Stimulated activated memory B cell treated with anti-CD40 and anti-IgM and Interleukin-4, amounts not matched to agents 10 μg/mL and 1 μg/mL and 100 μg/mL, for 72 hours (primary cell): ENCODE measurements around the gene B4GALT7.
"Not testable (repeated sequence)": the region's sequence is repeated elsewhere in the genome, so short reads cannot be mapped to it uniquely, and the experiment has no call there.

ENCODE experiments used
- ATAC-seq: fragments of 150-1000 bp; cut with Tn5 transposase; 2 replicates; pipeline ENCODE4 v1.10.0; 2021
- H3K27ac Mint-ChIP-seq: one replicate; pipeline ENCODE4 v1.8.0; 2022; ENCODE audit warnings: mild to moderate bottlenecking, mixed read lengths
- H3K27me3 Mint-ChIP-seq: one replicate; pipeline ENCODE4 v1.8.0; 2022; ENCODE audit warnings: mixed read lengths
- H3K36me3 Mint-ChIP-seq: one replicate; pipeline ENCODE4 v1.8.0; 2022; ENCODE audit warnings: mixed read lengths
- H3K4me1 Mint-ChIP-seq: one replicate; pipeline ENCODE4 v1.8.0; 2022; ENCODE audit warnings: mixed read lengths
- H3K4me3 Mint-ChIP-seq: one replicate; pipeline ENCODE4 v1.8.0; 2022; ENCODE audit warnings: mild to moderate bottlenecking, moderate library complexity, mixed read lengths
- H3K9me3 Mint-ChIP-seq: one replicate; pipeline ENCODE4 v1.8.0; 2022; ENCODE audit warnings: mixed read lengths

Gene B4GALT7

GRCh38 chr5:177610770-177611445 is 11.0 kb downstream of the B4GALT7 start:
- peaks cover 9% of the 10 kb centered on the region for H3K36me3 Mint-ChIP-seq
- ATAC-seq, result no peak
- no peak overlapping the region for H3K4me3 Mint-ChIP-seq
- no peaks in the 10 kb centered on the region for H3K27me3 Mint-ChIP-seq
- peaks cover 20% of the 10 kb centered on the region for H3K4me1 Mint-ChIP-seq
- H3K9me3 Mint-ChIP-seq, result no peaks in the 10 kb centered on the region
- no peak overlapping the region for H3K27ac Mint-ChIP-seq

GRCh38 chr5:177611446-177612214 is 11.7 kb downstream of the B4GALT7 start:
- no peak for ATAC-seq
- Mint-ChIP-seq H3K36me3 (peaks cover 12% of the 10 kb centered on the region), H3K27ac (no peak overlapping the region), H3K9me3 (no peaks in the 10 kb centered on the region), H3K4me1 (peaks cover 12% of the 10 kb centered on the region), H3K4me3 (no peak overlapping the region), H3K27me3 (no peaks in the 10 kb centered on the region)

GRCh38 chr5:177612215-177612673 is 12.3 kb downstream of the B4GALT7 start:
- peaks cover 6% of the 10 kb centered on the region for H3K4me1 Mint-ChIP-seq
- H3K4me3 Mint-ChIP-seq, result no peak overlapping the region
- H3K27me3 Mint-ChIP-seq, result no peaks in the 10 kb centered on the region
- H3K27ac Mint-ChIP-seq, result no peak overlapping the region
- no peaks in the 10 kb centered on the region for H3K9me3 Mint-ChIP-seq
- no peak for ATAC-seq
- H3K36me3 Mint-ChIP-seq, result peaks cover 15% of the 10 kb centered on the region

- Mint-ChIP-seq H3K36me3 (peaks cover 77% of the 10 kb centered on the region), H3K9me3 (peaks cover 4% of the 10 kb centered on the region), H3K27ac (no peak overlapping the region)
Observed at GRCh38 chr5:177620560-177620959, 20.6 kb downstream of the B4GALT7 start.

GRCh38 chr5:177624172-177624571 is 24.2 kb downstream of the B4GALT7 start:
- peaks cover 50% of the 10 kb centered on the region for H3K36me3 Mint-ChIP-seq
- H3K4me1 Mint-ChIP-seq, H3K9me3 Mint-ChIP-seq, H3K4me3 Mint-ChIP-seq, H3K27ac Mint-ChIP-seq, H3K27me3 Mint-ChIP-seq, ATAC-seq: not testable (repeated sequence)

More at GRCh38 chr5:177620560-177620959, 20.6 kb downstream of the B4GALT7 start:
- no peak for ATAC-seq
- Mint-ChIP-seq H3K4me1 (no peaks in the 10 kb centered on the region), H3K4me3 (no peak overlapping the region), H3K27me3 (no peaks in the 10 kb centered on the region)

GRCh38 chr5:177630186-177630585 is 30.3 kb downstream of the B4GALT7 start:
- ATAC-seq, H3K27ac Mint-ChIP-seq, H3K4me3 Mint-ChIP-seq: not testable (repeated sequence)

GRCh38 chr5:177634912-177635311 is 35.0 kb downstream of the B4GALT7 start:
- H3K9me3 Mint-ChIP-seq, H3K27me3 Mint-ChIP-seq, H3K27ac Mint-ChIP-seq, H3K4me1 Mint-ChIP-seq, H3K36me3 Mint-ChIP-seq, ATAC-seq, H3K4me3 Mint-ChIP-seq: not testable (repeated sequence)

More at GRCh38 chr5:177630186-177630585, 30.3 kb downstream of the B4GALT7 start:
- H3K4me1 Mint-ChIP-seq, H3K36me3 Mint-ChIP-seq, H3K27me3 Mint-ChIP-seq, H3K9me3 Mint-ChIP-seq: not testable (repeated sequence)

GRCh38 chr5:177645462-177645861 is 45.5 kb downstream of the B4GALT7 start:
- peaks cover 23% of the 10 kb centered on the region for H3K36me3 Mint-ChIP-seq
- not testable (repeated sequence) for H3K27ac Mint-ChIP-seq, H3K27me3 Mint-ChIP-seq, H3K4me3 Mint-ChIP-seq, H3K4me1 Mint-ChIP-seq, ATAC-seq, H3K9me3 Mint-ChIP-seq

- not testable (repeated sequence) for H3K4me1 Mint-ChIP-seq, H3K27ac Mint-ChIP-seq, ATAC-seq
Observed at GRCh38 chr5:177651235-177651634, 51.3 kb downstream of the B4GALT7 start.

GRCh38 chr5:177657846-177658245 is 57.9 kb downstream of the B4GALT7 start:
- ATAC-seq, H3K27me3 Mint-ChIP-seq, H3K4me3 Mint-ChIP-seq, H3K9me3 Mint-ChIP-seq, H3K27ac Mint-ChIP-seq: not testable (repeated sequence)
- peaks cover 31% of the 10 kb centered on the region for H3K4me1 Mint-ChIP-seq
- H3K36me3 Mint-ChIP-seq, result peaks cover 10% of the 10 kb centered on the region

More at GRCh38 chr5:177651235-177651634, 51.3 kb downstream of the B4GALT7 start:
- H3K36me3 Mint-ChIP-seq, result peaks cover 19% of the 10 kb centered on the region
- not testable (repeated sequence) for H3K9me3 Mint-ChIP-seq, H3K4me3 Mint-ChIP-seq, H3K27me3 Mint-ChIP-seq

- H3K4me3 Mint-ChIP-seq, ATAC-seq, H3K27ac Mint-ChIP-seq, H3K9me3 Mint-ChIP-seq, H3K27me3 Mint-ChIP-seq: not testable (repeated sequence)
- Mint-ChIP-seq H3K36me3 (peaks cover 10% of the 10 kb centered on the region), H3K4me1 (peaks cover 31% of the 10 kb centered on the region)
Observed at GRCh38 chr5:177658542-177658941, 58.6 kb downstream of the B4GALT7 start.
